ENCODE data around the gene PIK3CB. TPM values are rescaled to one million over a fixed set of nuclear protein-coding genes. Genes with fewer than 3 reads are reported as not detected.
"Not testable (repeated sequence)": the region's sequence is repeated elsewhere in the genome, so short reads cannot be mapped to it uniquely, and the experiment has no call there.

Gene PIK3CB
- total RNA-seq, 1 donor from 2014 or later = 33.3 TPM

GRCh38 chr3:138653567-138653966, 181.2 kb downstream of the PIK3CB start:
- DNase-seq (no peak), ATAC-seq (no peak)
- intact Hi-C loops (cut with micrococcal nuclease) = no loop called here

- no peak for ATAC-seq
- no peak for DNase-seq
- intact Hi-C loops (cut with micrococcal nuclease) = no loop called here
These were observed 185.6 kb downstream of the PIK3CB start for GRCh38 chr3:138649134-138649533.

- ATAC-seq = no peak
- no peak for DNase-seq
- intact Hi-C loops (cut with micrococcal nuclease) = no loop called here
These were observed 188.2 kb downstream of the PIK3CB start for GRCh38 chr3:138646513-138646912.

GRCh38 chr3:138646008-138646407, 188.7 kb downstream of the PIK3CB start:
- ATAC-seq (no peak), DNase-seq (no peak)

GRCh38 chr3:138642927-138643253, 191.8 kb downstream of the PIK3CB start:
- DNase-seq (no peak), ATAC-seq (no peak)

More at GRCh38 chr3:138646008-138646407, 188.7 kb downstream of the PIK3CB start:
- intact Hi-C loops (cut with micrococcal nuclease) = no loop called here

GRCh38 chr3:138642226-138642926, 192.4 kb downstream of the PIK3CB start:
- ATAC-seq = no peak
- no peak for DNase-seq
- intact Hi-C loops (cut with micrococcal nuclease) = no loop called here

More at GRCh38 chr3:138642927-138643253, 191.8 kb downstream of the PIK3CB start:
- intact Hi-C loops (cut with micrococcal nuclease) = no loop called here

- ATAC-seq (no peak), DNase-seq (no peak)
- intact Hi-C loops (cut with micrococcal nuclease) = no loop called here
These were observed 194.2 kb downstream of the PIK3CB start for GRCh38 chr3:138640537-138640936.

- DNase-seq (no peak), ATAC-seq (no peak)
- intact Hi-C loops (cut with micrococcal nuclease) = no loop called here
These were observed 196.1 kb downstream of the PIK3CB start for GRCh38 chr3:138638641-138639040.

- intact Hi-C loops (cut with micrococcal nuclease) = no loop called here
- no peak for ATAC-seq
- DNase-seq = no peak
These were observed 205.2 kb downstream of the PIK3CB start for GRCh38 chr3:138629526-138629925.

GRCh38 chr3:138625707-138626365, 208.9 kb downstream of the PIK3CB start:
- ATAC-seq (no peak), DNase-seq (no peak)
- intact Hi-C loops (cut with micrococcal nuclease) = no loop called here

- ATAC-seq (no peak), DNase-seq (no peak)
- intact Hi-C loops (cut with micrococcal nuclease) = no loop called here
These were observed 210.2 kb downstream of the PIK3CB start for GRCh38 chr3:138624518-138624917.

- no peak for ATAC-seq
These were observed 214.3 kb downstream of the PIK3CB start for GRCh38 chr3:138620431-138620830.

GRCh38 chr3:138615462-138615861, 219.3 kb downstream of the PIK3CB start:
- no peak for DNase-seq
- intact Hi-C loops (cut with micrococcal nuclease) = no loop called here
- ATAC-seq = no peak

More at GRCh38 chr3:138620431-138620830, 214.3 kb downstream of the PIK3CB start:
- intact Hi-C loops (cut with micrococcal nuclease) = no loop called here
- DNase-seq = no peak

- intact Hi-C loops (cut with micrococcal nuclease) = no loop called here
- DNase-seq = no peak
- ATAC-seq = no peak
These were observed 224.8 kb downstream of the PIK3CB start for GRCh38 chr3:138609898-138610266.

GRCh38 chr3:138608322-138609135, 226.2 kb downstream of the PIK3CB start, which contains the start of gene FAIM:
TSS of gene FAIM (plus strand) at chr3:138608771. CDS start at chr3:138619727, 10,956 bp downstream.
- intact Hi-C loops (cut with micrococcal nuclease) = no loop called here
- DNase-seq (peak; percentile 82), ATAC-seq (peak; percentile 85)

- intact Hi-C loops (cut with micrococcal nuclease); ATAC-seq; DNase-seq: not testable (repeated sequence)
These were observed 230.6 kb downstream of the PIK3CB start for GRCh38 chr3:138604106-138604595.

Measured in left ventricle myocardium superior (tissue), 1 donor.